ENCODE measurements around the gene MSX2.

Gene MSX2

DNA sequence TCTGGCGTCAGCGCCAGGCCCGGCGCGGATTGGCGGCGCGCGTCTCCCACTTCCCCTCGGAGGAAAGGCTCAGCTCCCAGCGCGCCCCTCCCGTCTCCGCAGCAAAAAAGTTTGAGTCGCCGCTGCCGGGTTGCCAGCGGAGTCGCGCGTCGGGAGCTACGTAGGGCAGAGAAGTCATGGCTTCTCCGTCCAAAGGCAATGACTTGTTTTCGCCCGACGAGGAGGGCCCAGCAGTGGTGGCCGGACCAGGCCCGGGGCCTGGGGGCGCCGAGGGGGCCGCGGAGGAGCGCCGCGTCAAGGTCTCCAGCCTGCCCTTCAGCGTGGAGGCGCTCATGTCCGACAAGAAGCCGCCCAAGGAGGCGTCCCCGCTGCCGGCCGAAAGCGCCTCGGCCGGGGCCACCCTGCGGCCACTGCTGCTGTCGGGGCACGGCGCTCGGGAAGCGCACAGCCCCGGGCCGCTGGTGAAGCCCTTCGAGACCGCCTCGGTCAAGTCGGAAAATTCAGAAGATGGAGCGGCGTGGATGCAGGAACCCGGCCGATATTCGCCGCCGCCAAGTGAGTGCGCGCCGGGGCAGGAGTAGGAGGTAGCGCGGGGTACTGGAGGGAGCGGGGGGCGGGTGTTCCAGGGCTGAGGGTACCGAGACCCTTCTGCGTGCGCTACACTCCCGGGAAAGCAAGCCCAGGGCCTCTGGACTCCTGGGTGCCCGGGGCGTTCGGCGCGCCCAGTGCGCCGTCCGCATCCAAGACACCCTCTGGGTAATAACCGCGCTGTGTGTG lies at the start of gene MSX2:
MSX2 (plus strand) TSS at position 99 of the 777 bp plus-strand sequence; CDS start at position 177, 78 bp downstream.
- peak in 46 of 56 donors; percentile 2 to 78 (median 34) for DNase-seq

DNA sequence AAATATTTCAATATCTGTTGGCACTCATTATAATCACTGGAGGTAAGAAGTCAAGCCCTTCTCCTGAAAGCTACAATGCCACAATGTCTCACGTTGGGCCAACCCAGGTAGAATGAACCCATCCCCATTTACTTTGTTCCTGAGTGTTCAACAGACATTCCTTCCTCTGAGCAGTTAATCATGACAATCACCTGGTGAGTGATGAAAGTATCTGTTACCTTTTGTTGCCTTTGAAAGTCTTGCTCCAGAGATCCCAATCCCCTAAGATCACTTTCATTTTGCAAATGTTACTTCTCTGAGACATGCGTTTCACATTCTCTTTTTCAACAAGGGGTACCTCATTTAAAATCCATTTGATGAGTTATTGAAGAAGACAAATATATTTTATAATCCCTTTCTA lies 49.3 kb upstream of the MSX2 start:
- DNase-seq: no peak

DNA sequence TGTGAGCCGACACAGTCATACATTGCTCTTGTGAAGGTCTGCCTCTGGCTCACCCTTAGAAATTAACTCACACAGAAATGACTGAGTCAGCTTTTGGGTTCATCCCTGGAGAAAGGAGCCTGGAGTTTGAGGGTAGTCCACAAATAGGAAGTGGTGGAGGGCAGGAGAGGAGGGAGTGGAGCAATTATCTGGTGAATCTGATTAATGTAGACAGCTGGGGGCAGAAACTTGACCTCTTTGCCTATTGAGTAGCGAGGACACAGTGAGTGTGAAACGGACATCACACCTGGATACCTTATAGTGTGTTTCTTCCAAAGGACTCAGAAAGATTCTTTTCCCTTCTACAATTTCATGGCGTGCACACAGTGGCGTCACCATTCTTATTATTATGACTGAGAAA lies 48.5 kb upstream of the MSX2 start:
- no peak for DNase-seq

DNA sequence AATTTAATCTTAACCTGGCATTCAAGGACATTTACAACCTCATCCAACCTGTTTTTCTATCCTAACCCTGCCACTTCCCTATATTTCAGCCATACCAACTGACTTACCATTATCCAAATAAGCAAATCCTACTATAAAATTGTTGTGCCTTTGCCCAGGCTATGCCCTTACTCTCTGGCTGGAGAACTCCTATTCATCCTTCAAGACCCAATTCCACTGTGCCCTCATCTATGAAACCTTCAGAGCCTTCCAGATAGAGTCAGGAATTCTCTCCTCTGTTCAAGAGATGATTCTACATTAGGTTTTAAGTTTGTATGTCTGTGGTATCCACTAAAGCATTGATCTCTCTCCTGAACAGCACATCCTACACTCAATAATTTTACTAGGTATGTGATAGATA lies 46.3 kb upstream of the MSX2 start:
- no peak for DNase-seq

- no peak for DNase-seq
These were observed 43.3 kb upstream of the MSX2 start for GRCh38 chr5:174680901-174681565.

DNA sequence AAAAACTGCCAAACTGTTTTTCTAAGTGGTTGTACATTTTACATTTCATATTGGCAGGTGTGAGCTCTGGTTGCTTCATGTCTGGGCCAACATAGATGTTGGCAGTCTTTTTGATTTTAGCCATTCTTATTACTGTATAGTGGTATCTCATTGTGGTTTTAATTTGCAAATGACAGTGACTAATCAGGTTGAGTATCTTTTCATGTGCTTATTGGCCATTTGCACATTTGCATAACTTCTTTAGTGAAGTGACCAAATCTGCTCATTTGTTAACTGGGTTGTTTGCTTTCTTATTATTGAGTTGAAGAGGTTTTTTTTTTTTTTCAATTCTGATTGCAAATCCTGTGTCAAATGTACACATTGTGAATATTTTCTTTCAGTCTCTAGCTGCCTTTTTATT lies 36.9 kb upstream of the MSX2 start:
- no peak for DNase-seq

DNA sequence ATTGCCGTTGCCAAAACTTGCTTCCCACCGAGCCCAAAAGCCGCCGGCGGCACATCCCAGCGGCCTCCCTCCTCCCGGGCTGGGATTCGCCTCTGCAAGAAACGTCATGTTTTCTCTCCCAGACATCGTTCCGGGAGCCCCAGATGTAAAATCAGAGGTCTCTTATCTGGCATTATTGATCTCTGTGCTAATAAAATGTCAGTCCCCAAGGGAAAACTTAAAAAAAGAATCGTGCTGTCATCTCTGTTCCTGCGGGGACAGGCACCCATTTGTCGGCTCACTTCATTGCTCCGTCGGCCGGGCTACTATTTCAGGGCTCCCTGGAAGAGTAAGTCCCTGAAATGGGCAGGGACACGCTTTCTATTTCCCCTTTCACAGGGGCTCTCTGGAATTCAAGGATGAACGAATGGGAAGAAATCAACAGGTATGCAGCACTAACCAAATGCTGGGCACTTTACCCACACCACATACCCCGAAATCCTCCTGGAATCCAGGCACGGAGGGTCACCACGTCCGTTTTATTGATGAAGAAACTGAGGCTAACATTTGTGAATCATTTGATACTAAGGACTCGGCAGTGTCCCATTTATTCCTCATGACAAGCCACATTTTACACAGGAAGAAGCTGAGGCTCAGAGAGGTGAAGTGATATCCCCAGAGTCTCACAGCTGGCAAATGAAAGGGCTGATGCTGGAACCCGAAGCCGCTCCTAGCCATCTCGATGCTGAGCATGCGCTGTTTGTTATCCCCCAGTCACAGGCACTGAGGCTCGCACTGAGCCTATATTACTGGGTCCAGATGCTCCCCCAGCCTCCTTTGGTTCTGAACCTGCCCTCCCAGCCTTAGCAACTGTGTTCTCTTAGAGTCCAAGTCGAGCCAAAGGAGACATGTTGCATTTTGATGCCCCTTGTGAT lies 35.7 kb upstream of the MSX2 start:
- no peak for DNase-seq

GRCh38 chr5:174690271-174690670 lies 34.1 kb upstream of the MSX2 start:
- no peak for DNase-seq

DNA sequence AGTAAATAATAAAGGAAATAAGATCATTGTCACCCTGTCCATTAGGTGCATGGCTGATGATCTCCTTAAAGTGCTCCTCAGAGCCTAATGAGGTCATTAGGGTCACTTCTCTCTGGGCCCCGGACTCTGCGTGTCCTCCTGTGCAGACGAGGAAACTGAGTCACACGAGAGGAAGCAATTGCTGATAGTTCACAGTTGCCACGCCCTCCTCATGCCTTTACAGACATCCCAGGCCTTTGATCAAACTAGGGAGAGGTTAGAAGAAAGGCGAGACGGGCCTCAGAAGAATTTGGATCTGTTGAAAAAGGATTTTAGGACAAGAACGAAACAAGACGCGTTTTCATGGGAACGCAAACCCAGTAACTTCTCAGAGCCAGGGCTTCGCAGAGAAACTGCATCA lies 32.0 kb upstream of the MSX2 start:
- DNase-seq: no peak

DNA sequence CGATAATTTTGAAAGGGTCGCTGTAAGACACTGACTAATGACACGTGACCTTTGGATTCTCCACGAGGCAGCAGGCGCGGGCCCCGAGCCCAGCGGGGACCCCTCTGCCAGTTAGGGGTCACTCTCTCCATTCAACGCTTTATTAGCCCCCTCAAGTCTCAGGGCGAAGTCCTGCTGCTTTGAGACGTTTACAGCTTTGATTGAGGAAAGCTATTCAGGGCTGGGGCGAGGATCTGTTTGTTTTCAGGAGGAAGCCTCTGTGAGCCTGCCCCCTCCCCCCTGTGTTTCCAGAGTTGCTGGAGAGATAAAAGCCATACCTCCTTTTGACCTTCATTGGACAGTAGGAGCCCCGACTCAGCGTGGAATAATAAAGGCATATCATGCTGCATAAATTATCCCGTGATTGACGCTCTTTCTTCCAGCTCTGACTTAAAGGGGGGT lies 31.4 kb upstream of the MSX2 start:
- DNase-seq: no peak

GRCh38 chr5:174693697-174694385 lies 30.5 kb upstream of the MSX2 start:
- no peak for DNase-seq

GRCh38 chr5:174694611-174695010 lies 29.8 kb upstream of the MSX2 start:
- no peak for DNase-seq

- no peak for DNase-seq
These were observed 26.2 kb upstream of the MSX2 start for GRCh38 chr5:174698156-174698555.

DNA sequence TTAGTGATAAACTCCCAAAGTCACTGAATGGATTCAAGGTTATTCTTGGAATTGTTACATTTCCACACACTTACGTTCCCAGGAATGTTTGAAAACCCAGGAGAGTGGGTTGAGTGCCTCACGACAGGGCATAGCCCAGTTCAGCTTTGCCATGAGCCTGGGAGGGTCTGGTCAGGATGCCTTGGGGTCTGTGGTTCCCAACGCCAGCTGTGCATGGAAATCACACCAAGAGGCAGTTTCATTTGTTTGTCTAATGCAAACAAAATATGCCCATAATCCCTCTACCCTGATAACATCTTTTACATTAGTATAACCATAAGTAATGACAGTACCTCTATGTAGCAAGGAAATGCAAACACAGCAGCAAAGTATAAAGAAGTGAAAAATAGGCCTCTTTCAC lies 25.3 kb upstream of the MSX2 start:
- DNase-seq: no peak

- DNase-seq: no peak
These were observed 17.3 kb upstream of the MSX2 start for GRCh38 chr5:174706997-174707572.

DNA sequence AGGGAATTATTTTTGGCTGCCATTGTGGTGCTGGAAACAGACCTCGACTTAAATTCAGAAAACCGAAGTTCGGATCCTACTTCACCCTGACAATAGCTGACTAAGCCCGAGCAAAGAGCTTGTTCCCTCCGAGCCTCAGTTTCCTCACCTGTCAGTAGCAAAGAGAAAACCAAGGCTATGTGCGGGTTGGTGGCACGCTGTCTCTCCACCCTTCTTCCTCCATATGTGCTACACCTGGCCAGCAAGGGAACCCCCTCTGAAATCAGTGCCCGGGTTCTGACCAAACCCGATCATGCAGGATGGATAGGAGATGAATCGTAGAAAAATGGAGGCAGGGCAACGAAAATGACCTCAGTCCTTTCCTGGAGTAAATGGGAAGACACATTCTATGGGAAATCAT lies 16.7 kb upstream of the MSX2 start:
- no peak for DNase-seq

- no peak for DNase-seq
These were observed 15.7 kb upstream of the MSX2 start for GRCh38 chr5:174708476-174709207.

DNA sequence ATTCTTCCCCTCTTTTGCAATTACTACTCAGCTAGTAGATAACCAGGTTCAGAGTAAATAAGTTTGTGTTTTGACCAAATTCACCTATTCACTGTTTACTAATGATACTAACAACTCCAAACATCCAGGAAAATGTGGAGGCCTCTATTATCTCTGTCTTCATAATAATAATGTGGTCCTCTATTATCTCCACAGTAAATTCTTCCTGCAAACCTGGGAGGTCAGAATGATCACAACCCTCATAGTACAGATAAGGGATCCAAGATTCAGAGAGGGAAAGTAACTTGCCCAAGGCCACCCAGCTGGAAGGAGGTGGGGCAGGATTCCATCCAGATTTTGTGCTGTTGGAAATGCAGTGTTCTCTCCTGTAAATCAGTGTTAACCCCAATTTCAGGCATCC lies 9.6 kb upstream of the MSX2 start:
- DNase-seq: no peak

- DNase-seq: no peak
These were observed 8.6 kb upstream of the MSX2 start for GRCh38 chr5:174715804-174716203.

DNA sequence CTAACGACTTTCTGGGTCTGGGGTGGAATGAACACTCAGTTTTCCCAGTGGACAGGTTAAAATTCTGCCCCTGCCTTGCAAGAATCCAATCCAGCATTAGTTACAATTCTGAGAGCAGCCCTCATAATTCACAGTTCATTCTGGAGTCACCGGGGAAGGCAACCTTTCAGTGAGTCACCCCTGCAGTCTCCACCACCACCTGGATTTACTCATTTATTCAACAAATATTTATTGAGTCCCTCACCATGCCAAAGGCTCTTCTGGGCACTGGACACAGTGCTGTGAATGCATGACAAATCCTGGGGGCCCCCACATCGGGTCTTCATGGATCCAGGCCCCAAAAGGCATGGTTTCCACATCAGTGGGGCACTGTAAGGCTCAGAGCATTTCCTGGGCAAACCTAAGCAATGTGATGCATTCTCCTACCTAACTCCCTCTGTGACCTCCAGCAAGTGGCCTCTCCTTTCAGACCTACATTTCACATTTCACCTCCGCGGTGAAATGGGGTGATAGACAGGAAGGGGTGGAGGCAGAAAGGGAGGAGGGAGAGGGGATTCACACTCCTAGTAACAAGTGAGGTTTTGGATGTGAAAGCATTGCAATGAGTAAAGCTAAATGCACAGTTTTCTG lies 6.4 kb upstream of the MSX2 start:
- DNase-seq: no peak
